ENCODE measurements around the gene CWC27.

CWC27 gene

GRCh38 chr5:64973215-64973614 is 204.5 kb downstream of the CWC27 start:
- Mint-ChIP-seq H3K4me1 (ENCODE audit: low read depth) (peaks cover 3% of the 10 kb centered on the region), H3K27ac (no peak overlapping the region), H3K27me3 (ENCODE audit: low read depth) (no peaks in the 10 kb centered on the region), H3K36me3 (ENCODE audit: low read depth) (peaks cover 15% of the 10 kb centered on the region), H3K4me3 (no peak overlapping the region), H3K9me3 (no peaks in the 10 kb centered on the region)

DNA sequence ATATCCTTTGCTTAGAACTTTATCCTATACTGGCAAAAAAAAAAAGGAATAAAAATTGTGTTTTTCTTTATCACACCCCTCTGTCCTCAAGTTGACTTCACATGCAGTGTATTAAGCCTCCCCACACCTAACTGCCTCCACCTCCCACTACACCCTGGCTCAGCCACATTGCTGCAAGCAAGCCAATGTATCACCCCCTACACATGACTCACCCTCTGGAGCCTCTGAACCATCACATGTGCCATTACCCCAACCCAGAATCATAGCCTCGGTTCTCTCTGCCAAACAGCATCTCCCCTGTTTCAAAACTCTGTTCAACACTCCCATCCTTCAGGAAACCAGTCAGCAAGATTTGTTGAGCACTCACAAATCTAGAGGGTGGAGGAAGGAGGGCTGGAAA is 209.0 kb downstream of the CWC27 start:
- peaks cover 8% of the 10 kb centered on the region for H3K36me3 Mint-ChIP-seq (ENCODE audit: low read depth)

DNA sequence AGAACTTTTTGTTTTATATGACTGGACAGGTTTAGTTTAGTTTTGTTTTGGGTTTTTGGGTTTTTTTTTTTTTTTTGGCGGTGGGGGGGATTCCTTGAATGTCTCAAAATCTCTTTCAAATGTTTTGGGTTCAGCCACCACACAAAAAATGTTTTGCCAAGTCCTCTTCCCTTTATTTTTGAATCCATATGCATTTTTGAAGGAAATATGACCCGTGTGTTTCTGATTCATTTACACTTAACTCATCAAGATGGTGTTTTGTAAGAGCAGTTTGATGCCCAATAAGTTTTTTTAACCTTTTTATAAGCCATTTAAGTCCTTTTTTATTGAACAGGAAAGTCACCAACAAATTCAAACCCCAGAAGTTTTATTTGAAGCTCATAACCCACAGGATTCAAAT is 209.8 kb downstream of the CWC27 start:
- no peak overlapping the region for H3K27ac Mint-ChIP-seq
- H3K4me3 Mint-ChIP-seq: no peak overlapping the region
- H3K9me3 Mint-ChIP-seq: no peaks in the 10 kb centered on the region
- H3K4me1 Mint-ChIP-seq (ENCODE audit: low read depth): no peaks in the 10 kb centered on the region
- H3K27me3 Mint-ChIP-seq (ENCODE audit: low read depth): no peaks in the 10 kb centered on the region
- peaks cover 7% of the 10 kb centered on the region for H3K36me3 Mint-ChIP-seq (ENCODE audit: low read depth)

More for the DNA sequence above, 209.0 kb downstream of the CWC27 start:
- H3K27me3 Mint-ChIP-seq (ENCODE audit: low read depth): no peaks in the 10 kb centered on the region
- H3K4me3 Mint-ChIP-seq: no peak overlapping the region
- H3K9me3 Mint-ChIP-seq: no peaks in the 10 kb centered on the region
- no peaks in the 10 kb centered on the region for H3K4me1 Mint-ChIP-seq (ENCODE audit: low read depth)
- no peak overlapping the region for H3K27ac Mint-ChIP-seq

DNA sequence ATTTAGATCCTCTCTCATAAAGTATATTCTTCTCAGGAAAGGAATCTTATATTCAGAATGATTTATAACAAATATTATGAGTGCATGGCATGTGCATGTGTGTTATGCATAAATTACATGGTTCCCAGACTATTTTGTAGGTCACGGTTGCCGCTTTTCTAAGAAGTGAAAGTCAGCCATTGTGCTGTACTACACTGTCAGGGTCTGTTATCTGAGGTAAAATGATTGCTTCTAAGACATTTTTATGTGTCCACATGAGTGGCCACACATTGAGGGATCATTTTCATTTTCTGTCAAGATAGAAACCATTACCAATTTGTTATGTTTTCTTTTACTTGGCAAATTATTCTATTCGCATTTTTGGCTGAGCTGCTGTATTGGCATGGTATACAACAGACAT is 210.8 kb downstream of the CWC27 start:
- H3K4me3 Mint-ChIP-seq: no peak overlapping the region
- no peaks in the 10 kb centered on the region for H3K27me3 Mint-ChIP-seq (ENCODE audit: low read depth)
- H3K27ac Mint-ChIP-seq: no peak overlapping the region
- H3K4me1 Mint-ChIP-seq (ENCODE audit: low read depth): no peaks in the 10 kb centered on the region
- peaks cover 4% of the 10 kb centered on the region for H3K36me3 Mint-ChIP-seq (ENCODE audit: low read depth)
- H3K9me3 Mint-ChIP-seq: no peaks in the 10 kb centered on the region

GRCh38 chr5:64980176-64980575 is 211.4 kb downstream of the CWC27 start:
- Mint-ChIP-seq H3K4me1 (ENCODE audit: low read depth) (no peaks in the 10 kb centered on the region), H3K9me3 (no peaks in the 10 kb centered on the region), H3K4me3 (no peak overlapping the region), H3K27me3 (ENCODE audit: low read depth) (no peaks in the 10 kb centered on the region), H3K36me3 (ENCODE audit: low read depth) (peaks cover 6% of the 10 kb centered on the region), H3K27ac (no peak overlapping the region)

DNA sequence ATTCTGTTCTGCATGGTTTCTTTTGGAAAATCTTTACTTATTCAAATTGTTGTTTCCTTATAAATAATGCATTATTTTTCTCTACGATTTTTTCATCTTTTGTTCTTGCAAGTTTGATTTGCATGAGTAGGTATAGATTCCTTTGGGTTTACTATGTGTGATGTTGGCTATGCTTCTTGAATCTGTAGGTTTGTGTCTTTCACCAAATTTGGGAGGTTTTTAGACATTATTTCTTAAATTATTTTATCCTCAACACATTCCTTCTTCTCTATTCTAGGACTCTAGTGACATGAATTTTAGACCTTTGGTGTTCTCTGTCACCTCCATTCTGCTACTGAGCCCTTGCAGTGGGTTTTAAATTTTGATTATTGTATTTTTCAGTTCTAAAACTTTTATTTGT is 219.0 kb downstream of the CWC27 start:
- Mint-ChIP-seq H3K4me1 (ENCODE audit: low read depth) (peaks cover 3% of the 10 kb centered on the region), H3K36me3 (ENCODE audit: low read depth) (peaks cover 16% of the 10 kb centered on the region), H3K4me3 (no peak overlapping the region), H3K27ac (no peak overlapping the region), H3K27me3 (ENCODE audit: low read depth) (no peaks in the 10 kb centered on the region), H3K9me3 (peaks cover 21% of the 10 kb centered on the region)

GRCh38 chr5:65009207-65009606 is 240.5 kb downstream of the CWC27 start:
- H3K27ac Mint-ChIP-seq: no peak overlapping the region
- peaks cover under 1% of the 10 kb centered on the region for H3K4me1 Mint-ChIP-seq (ENCODE audit: low read depth)
- no peak overlapping the region for H3K4me3 Mint-ChIP-seq
- no peaks in the 10 kb centered on the region for H3K27me3 Mint-ChIP-seq (ENCODE audit: low read depth)
- H3K36me3 Mint-ChIP-seq (ENCODE audit: low read depth): peaks cover under 1% of the 10 kb centered on the region
- peaks cover 1% of the 10 kb centered on the region for H3K9me3 Mint-ChIP-seq

DNA sequence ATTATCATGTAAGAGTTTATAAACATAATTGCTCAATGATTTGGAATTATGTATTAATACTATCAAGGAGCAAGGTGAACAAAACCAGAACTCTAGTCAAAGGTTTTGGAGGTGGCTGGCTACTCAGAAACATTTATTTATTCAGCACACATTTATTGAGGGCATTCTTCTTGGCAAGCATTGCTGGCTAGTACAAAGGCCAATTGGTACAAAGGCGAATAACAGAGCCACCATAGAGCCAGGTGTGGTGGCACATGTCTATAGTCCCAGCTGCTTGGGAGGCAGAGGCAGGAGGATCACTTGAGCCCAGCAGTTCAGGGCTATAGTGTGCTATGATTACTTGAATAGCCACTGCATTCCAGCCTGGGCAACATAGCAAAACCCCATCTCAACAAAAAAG is 242.1 kb downstream of the CWC27 start:
- Mint-ChIP-seq H3K36me3 (ENCODE audit: low read depth) (no peaks in the 10 kb centered on the region), H3K27ac (no peak overlapping the region), H3K4me1 (ENCODE audit: low read depth) (no peaks in the 10 kb centered on the region), H3K27me3 (ENCODE audit: low read depth) (no peaks in the 10 kb centered on the region), H3K9me3 (no peaks in the 10 kb centered on the region), H3K4me3 (no peak overlapping the region)

DNA sequence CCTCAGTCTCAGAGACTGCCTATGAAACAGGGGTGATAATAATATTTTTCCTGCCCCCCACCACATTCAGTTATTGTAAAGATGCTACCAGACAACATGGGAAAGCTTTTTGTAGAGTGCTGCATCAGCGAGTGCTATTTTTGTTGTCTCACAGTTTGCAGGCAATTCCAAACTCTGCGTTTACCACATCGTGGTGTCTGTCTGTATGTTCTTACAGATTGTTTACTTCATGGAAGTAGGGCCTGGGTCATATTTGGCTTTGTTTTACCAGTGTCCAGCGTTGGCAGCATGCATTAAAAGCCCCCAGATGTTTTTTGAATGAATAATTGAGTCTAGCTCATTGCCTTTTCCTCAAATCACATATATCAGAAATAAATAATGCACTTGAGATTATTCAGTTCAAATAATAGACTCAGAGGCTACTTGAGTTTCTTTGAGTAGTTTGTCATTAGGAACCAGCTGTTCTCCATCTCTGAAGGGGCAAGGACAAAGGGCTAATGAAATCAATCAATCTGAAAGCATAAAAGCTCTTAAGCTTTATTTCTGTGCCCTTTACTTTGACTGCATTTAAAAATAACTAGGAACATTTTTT is 243.7 kb downstream of the CWC27 start:
- Mint-ChIP-seq H3K9me3 (no peaks in the 10 kb centered on the region), H3K4me3 (no peak overlapping the region), H3K36me3 (ENCODE audit: low read depth) (no peaks in the 10 kb centered on the region), H3K4me1 (ENCODE audit: low read depth) (peaks cover 2% of the 10 kb centered on the region), H3K27me3 (ENCODE audit: low read depth) (no peaks in the 10 kb centered on the region), H3K27ac (no peak overlapping the region)

- Mint-ChIP-seq H3K27me3 (ENCODE audit: low read depth) (no peaks in the 10 kb centered on the region), H3K9me3 (no peaks in the 10 kb centered on the region)
Observed at GRCh38 chr5:65013166-65013565, 244.4 kb downstream of the CWC27 start.

DNA sequence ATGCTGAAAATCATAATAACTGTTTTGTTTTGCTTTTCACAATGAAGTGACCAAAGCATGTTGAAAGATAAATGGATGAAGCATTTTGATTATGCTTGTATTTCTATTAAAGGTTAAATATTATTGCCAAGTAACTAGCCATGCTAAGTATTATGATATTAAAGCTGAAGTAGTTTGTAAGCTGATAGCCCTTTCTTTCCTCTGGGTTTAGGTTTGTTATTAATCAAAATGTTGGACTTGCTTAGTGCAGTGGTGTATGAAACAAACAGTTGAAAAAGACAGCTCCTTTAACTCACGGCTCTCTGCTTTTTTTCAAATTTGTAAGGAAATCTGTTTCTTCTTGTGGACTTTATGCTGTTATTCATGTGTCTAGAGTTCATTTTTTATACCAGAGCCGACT is 246.0 kb downstream of the CWC27 start:
- Mint-ChIP-seq H3K36me3 (ENCODE audit: low read depth) (peaks cover 2% of the 10 kb centered on the region), H3K9me3 (no peaks in the 10 kb centered on the region), H3K4me3 (no peak overlapping the region), H3K27ac (no peak overlapping the region), H3K27me3 (ENCODE audit: low read depth) (no peaks in the 10 kb centered on the region), H3K4me1 (ENCODE audit: low read depth) (peaks cover 9% of the 10 kb centered on the region)

More at GRCh38 chr5:65013166-65013565, 244.4 kb downstream of the CWC27 start:
- no peak overlapping the region for H3K27ac Mint-ChIP-seq
- H3K4me3 Mint-ChIP-seq: no peak overlapping the region
- H3K36me3 Mint-ChIP-seq (ENCODE audit: low read depth): peaks cover 2% of the 10 kb centered on the region
- peaks cover 7% of the 10 kb centered on the region for H3K4me1 Mint-ChIP-seq (ENCODE audit: low read depth)

DNA sequence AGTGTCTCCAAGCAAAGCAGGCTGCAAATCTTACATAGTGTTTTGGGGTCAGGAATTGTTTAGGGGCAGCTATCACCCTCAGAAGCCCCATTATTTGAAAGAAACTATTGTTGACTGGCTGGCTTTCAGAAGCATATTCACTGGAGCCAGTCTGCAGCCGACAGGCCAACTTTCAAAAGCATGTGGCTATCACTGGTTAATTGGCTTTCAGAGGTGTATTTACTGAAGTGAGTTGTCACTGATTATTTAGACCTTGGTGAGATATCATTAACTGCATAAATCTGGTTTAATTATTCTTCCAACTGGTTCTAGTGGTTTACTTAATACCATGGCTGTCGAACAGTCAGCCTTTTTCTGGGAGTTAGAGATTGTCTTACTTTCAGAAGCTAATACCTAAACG is 247.0 kb downstream of the CWC27 start:
- Mint-ChIP-seq H3K27me3 (ENCODE audit: low read depth) (no peaks in the 10 kb centered on the region), H3K36me3 (ENCODE audit: low read depth) (peaks cover 3% of the 10 kb centered on the region), H3K27ac (no peak overlapping the region), H3K9me3 (no peaks in the 10 kb centered on the region), H3K4me3 (no peak overlapping the region), H3K4me1 (ENCODE audit: low read depth) (peaks cover 16% of the 10 kb centered on the region)

- no peak overlapping the region for H3K4me3 Mint-ChIP-seq
- no peak overlapping the region for H3K27ac Mint-ChIP-seq
- peaks cover 6% of the 10 kb centered on the region for H3K36me3 Mint-ChIP-seq (ENCODE audit: low read depth)
- peaks cover 28% of the 10 kb centered on the region for H3K4me1 Mint-ChIP-seq (ENCODE audit: low read depth)
- H3K27me3 Mint-ChIP-seq (ENCODE audit: low read depth): no peaks in the 10 kb centered on the region
- no peaks in the 10 kb centered on the region for H3K9me3 Mint-ChIP-seq
Observed at GRCh38 chr5:65017636-65018035, 248.9 kb downstream of the CWC27 start.

DNA sequence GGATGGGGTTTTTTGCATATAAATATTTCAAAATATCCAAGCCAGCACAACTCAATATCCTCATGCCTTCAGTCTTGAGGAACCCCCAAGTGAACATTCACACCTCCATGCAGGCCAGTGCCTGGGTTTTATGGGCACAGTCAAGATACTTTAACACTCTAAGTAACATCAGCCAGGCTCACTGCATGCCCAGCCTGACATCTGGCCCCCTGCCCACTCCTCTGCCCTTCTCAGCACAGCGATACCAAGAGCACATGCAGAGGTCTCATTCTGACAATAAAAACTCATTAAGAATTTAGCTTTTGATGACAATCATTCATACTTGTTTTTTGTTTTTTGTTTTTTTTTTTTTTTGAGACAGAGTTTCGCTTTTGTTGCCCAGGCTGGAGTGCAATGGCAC is 250.0 kb downstream of the CWC27 start:
- Mint-ChIP-seq H3K27ac (no peak overlapping the region), H3K4me3 (no peak overlapping the region), H3K27me3 (ENCODE audit: low read depth) (no peaks in the 10 kb centered on the region), H3K36me3 (ENCODE audit: low read depth) (peaks cover 6% of the 10 kb centered on the region), H3K4me1 (ENCODE audit: low read depth) (peaks cover 28% of the 10 kb centered on the region), H3K9me3 (no peaks in the 10 kb centered on the region)

GRCh38 chr5:65020492-65020891 is 251.8 kb downstream of the CWC27 start:
- H3K36me3 Mint-ChIP-seq (ENCODE audit: low read depth): peaks cover 6% of the 10 kb centered on the region
- H3K4me3 Mint-ChIP-seq: no peak overlapping the region
- H3K9me3 Mint-ChIP-seq: no peaks in the 10 kb centered on the region
- H3K27ac Mint-ChIP-seq: no peak overlapping the region
- H3K4me1 Mint-ChIP-seq (ENCODE audit: low read depth): peaks cover 28% of the 10 kb centered on the region
- H3K27me3 Mint-ChIP-seq (ENCODE audit: low read depth): no peaks in the 10 kb centered on the region
